Measurements from ENCODE around the gene ADAMTS17. TPM values are rescaled to one million over a fixed set of nuclear protein-coding genes. Genes with fewer than 3 reads are reported as not detected.

ADAMTS17 gene
- polyA plus RNA-seq, 2 of the 4 experiments (the other 2 are of a cell fraction), result 0.05 TPM; not detected in 1

DNA sequence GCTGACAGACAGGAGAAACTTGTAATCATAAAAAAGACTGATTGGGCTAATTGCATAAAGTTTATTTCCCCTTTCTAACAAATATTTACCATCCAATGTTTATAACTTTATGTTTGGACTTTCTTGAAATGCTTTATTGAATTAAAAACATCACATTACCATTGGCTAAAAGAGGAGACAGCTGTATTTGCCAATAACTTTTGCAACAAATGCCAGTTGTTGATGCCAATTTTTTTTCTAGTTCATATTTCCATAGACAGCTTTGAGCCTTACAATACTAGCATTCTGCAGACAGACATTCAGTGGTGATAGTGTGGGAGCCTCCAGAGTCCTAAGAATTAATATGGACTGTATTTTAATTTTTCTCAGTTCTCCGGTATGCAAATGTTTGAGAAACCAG is 198.4 kb downstream of the ADAMTS17 start:
- FAIRE-seq, result no peak
- 19% methylated on average over 1 of the region's 1 CpG for WGBS (ENCODE audit: missing lambda C conversion rate)
- H3K9me3 ChIP-seq, result peaks cover 6% of the 10 kb centered on the region
- H3K4me3 ChIP-seq, result no peak overlapping the region
- ChIA-PET POLR2A (no interaction called here), CTCF (interaction anchor here (1.7 kb wide), 1 partner anchor 11 kb away, joined by 3 read pairs; no protein-coding TSS in a partner anchor)
- no peak overlapping the region for H3K4me2 ChIP-seq
- DNase-seq (ENCODE audit: low read depth in 1 of 2, low spot score in 1 of 2), result no peak
- no peak for ATAC-seq
- H3K4me1 ChIP-seq, result no peaks in the 10 kb centered on the region
- TF ChIP-seq, protein P1, sequence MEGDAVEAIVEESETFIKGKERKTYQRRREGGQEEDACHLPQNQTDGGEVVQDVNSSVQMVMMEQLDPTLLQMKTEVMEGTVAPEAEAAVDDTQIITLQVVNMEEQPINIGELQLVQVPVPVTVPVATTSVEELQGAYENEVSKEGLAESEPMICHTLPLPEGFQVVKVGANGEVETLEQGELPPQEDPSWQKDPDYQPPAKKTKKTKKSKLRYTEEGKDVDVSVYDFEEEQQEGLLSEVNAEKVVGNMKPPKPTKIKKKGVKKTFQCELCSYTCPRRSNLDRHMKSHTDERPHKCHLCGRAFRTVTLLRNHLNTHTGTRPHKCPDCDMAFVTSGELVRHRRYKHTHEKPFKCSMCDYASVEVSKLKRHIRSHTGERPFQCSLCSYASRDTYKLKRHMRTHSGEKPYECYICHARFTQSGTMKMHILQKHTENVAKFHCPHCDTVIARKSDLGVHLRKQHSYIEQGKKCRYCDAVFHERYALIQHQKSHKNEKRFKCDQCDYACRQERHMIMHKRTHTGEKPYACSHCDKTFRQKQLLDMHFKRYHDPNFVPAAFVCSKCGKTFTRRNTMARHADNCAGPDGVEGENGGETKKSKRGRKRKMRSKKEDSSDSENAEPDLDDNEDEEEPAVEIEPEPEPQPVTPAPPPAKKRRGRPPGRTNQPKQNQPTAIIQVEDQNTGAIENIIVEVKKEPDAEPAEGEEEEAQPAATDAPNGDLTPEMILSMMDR (IDR thresholded peaks at IDR 0.05), result no peak
- TF ChIP-seq RARB (CRISPR knock-in tag; IDR thresholded peaks at IDR 0.05), result no peak
- TF ChIP-seq RCOR1 (IDR thresholded peaks at IDR 0.05; ENCODE audit: low read depth, low read length), result no peak
- TF ChIP-seq TP53 (CRISPR knock-in tag; IDR thresholded peaks at IDR 0.05), result no peak
- TF ChIP-seq, protein P2, sequence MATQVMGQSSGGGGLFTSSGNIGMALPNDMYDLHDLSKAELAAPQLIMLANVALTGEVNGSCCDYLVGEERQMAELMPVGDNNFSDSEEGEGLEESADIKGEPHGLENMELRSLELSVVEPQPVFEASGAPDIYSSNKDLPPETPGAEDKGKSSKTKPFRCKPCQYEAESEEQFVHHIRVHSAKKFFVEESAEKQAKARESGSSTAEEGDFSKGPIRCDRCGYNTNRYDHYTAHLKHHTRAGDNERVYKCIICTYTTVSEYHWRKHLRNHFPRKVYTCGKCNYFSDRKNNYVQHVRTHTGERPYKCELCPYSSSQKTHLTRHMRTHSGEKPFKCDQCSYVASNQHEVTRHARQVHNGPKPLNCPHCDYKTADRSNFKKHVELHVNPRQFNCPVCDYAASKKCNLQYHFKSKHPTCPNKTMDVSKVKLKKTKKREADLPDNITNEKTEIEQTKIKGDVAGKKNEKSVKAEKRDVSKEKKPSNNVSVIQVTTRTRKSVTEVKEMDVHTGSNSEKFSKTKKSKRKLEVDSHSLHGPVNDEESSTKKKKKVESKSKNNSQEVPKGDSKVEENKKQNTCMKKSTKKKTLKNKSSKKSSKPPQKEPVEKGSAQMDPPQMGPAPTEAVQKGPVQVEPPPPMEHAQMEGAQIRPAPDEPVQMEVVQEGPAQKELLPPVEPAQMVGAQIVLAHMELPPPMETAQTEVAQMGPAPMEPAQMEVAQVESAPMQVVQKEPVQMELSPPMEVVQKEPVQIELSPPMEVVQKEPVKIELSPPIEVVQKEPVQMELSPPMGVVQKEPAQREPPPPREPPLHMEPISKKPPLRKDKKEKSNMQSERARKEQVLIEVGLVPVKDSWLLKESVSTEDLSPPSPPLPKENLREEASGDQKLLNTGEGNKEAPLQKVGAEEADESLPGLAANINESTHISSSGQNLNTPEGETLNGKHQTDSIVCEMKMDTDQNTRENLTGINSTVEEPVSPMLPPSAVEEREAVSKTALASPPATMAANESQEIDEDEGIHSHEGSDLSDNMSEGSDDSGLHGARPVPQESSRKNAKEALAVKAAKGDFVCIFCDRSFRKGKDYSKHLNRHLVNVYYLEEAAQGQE (IDR thresholded peaks at IDR 0.05), result no peak
- TF ChIP-seq KDM5A (IDR thresholded peaks at IDR 0.05), result no peak
- TF ChIP-seq ZC3H11A (IDR thresholded peaks at IDR 0.05), result no peak
- TF ChIP-seq CHD4 (IDR thresholded peaks at IDR 0.05; ENCODE audit: borderline replicate concordance), result no peak
- TF ChIP-seq HEYL (CRISPR knock-in tag; IDR thresholded peaks at IDR 0.05), result no peak
- TF ChIP-seq RAD21 (conservative IDR thresholded peaks at IDR 0.05 in 1 of 2, IDR thresholded peaks at IDR 0.05 in 1 of 2), result no peak
- no peak for TF ChIP-seq NPAS2 (CRISPR knock-in tag; IDR thresholded peaks at IDR 0.05; ENCODE audit: borderline replicate concordance)
- no peak for TF ChIP-seq KDM1A (IDR thresholded peaks at IDR 0.05; ENCODE audit: low read depth)
- TF ChIP-seq HOXB13 (CRISPR knock-in tag; IDR thresholded peaks at IDR 0.05; ENCODE audit: low read depth), result no peak
- no peak for TF ChIP-seq POLR2AphosphoS2 (conservative IDR thresholded peaks at IDR 0.05; ENCODE audit: low read length)
- no peak for TF ChIP-seq CBX8 (IDR thresholded peaks at IDR 0.05)
- TF ChIP-seq BHLHE40 (IDR thresholded peaks at IDR 0.05; ENCODE audit: low read depth, low read length), result no peak
- no peak overlapping the region for H3K27ac ChIP-seq

DNA sequence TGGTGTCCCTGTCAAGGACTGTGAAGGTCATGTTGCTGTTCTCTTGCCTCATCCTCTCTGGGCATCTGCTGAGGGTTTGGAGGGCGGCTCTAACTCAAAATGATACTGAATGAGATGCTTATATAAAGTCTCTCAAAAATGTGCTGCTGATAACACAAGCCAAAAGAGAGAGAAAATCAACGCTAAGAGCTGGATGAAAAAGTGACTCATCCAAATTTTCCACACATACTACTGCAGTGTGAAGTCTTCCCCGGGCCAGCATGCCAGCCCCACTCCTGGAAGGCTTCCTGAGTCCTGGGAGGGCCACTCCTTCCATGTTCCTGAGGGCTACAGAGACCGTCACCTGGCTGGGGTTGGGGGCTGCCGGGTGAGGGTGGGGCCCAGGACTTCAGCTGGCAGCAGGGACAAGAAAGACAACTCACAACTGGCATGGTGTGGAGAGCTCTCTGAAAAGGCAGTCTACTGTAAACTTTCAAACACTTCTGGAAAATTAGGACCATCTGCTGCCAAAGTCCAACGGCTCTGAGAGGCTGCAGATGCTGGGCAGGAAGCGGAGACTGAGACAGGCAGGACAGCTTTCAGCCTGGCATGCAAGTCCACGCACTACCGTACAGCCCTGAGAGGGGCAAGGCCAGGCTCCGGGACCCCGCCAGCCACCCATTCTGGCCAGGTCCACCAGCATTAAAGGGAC is 200.3 kb downstream of the ADAMTS17 start:
- CTCF ChIA-PET, result interaction anchor here (1.0 to 1.4 kb wide), 3 partner anchors 9 to 25 kb away, joined by 3 read pairs; no protein-coding TSS in a partner anchor
- TF ChIP-seq NR3C1 (IDR thresholded peaks at IDR 0.05) (no peak), FOSL2 (IDR thresholded peaks at IDR 0.05) (no peak), FOSL2 (CRISPR knock-in tag; IDR thresholded peaks at IDR 0.05) (0 out of 2 replicates have a peak, but pooled peaks have one; percentile 11)
- no peaks in the 10 kb centered on the region for H3K4me1 ChIP-seq
- DNase-seq (ENCODE audit: low read depth in 1 of 2, low spot score in 1 of 2) (no peak), ATAC-seq (peak in 1 of 2 experiments; percentile 36; a peak in 1 of 6 replicates), FAIRE-seq (no peak)
- no peak overlapping the region for H3K4me3 ChIP-seq
- POLR2A ChIA-PET, result interaction anchor here (0.6 kb wide), 1 partner anchor 251 kb away, joined by 10 read pairs; no protein-coding TSS in a partner anchor
- no peak overlapping the region for H3K27ac ChIP-seq
- no peaks in the 10 kb centered on the region; the same call in 2 of the 3 replicates for H3K9me3 ChIP-seq
- no peak overlapping the region for H3K4me2 ChIP-seq
- 13% methylated on average over 11 of the region's 11 CpGs for WGBS (ENCODE audit: missing lambda C conversion rate)

All from A549 (cell line).